NCI-H446 treated with DMSO at 0.1 percent for 48 hours (cell line): ENCODE measurements around the gene CYP46A1.

Experiments
- DNase-seq: peaks from one replicate; lab custom pipeline; 2025; lab: John Stamatoyannopoulos, UW

CYP46A1 gene

DNA sequence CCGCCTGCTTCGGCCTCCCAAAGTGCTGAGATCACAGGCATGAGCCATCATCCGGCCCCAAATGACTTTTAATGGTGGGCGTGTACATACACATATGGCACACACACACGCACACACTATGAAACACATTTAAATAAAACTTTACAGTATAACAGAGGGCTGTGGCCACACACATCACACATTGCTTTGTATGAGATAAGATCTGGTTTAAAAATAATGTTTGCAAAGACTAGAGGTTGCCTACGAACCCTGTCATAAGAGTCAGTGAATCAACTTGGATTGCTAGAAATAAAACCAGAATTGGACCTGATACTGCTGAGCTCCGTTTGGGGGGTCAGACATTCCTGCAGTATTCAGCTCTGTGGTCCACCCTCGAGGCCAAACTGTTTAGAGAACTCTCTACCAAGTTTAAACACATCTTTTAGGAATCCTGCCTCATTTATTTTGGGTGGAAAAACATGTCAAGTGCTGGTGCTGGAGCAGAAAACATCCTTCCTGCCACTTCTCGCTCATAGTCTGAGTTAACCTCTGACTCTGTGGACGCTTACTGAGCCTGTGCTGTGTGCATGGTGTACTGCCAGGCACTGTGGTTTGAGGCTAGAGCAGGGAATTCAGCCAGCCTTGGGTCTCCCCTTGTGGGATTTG lies 61.3 kb downstream of the CYP46A1 start:
- no peak for DNase-seq

DNA sequence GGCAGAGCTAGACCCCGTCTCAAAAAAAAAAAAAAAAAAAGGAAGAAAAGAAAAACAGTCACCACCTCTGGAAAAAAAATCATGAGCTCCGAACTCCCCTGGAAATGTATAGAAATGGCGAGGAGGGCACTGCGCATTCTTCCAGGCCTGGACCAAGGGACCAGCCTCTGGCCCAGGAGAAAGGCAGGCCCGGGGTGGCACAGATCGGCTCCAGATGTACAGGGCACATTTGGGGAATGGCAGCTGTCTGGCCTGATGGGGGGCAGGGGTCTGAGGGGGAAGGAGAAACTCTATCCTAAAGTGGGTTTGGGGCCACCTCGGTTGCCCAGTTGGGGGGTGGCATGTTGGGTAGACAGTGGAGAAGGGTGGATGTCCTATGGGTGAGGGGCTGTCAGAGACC lies 63.1 kb downstream of the CYP46A1 start:
- DNase-seq, result no peak

DNA sequence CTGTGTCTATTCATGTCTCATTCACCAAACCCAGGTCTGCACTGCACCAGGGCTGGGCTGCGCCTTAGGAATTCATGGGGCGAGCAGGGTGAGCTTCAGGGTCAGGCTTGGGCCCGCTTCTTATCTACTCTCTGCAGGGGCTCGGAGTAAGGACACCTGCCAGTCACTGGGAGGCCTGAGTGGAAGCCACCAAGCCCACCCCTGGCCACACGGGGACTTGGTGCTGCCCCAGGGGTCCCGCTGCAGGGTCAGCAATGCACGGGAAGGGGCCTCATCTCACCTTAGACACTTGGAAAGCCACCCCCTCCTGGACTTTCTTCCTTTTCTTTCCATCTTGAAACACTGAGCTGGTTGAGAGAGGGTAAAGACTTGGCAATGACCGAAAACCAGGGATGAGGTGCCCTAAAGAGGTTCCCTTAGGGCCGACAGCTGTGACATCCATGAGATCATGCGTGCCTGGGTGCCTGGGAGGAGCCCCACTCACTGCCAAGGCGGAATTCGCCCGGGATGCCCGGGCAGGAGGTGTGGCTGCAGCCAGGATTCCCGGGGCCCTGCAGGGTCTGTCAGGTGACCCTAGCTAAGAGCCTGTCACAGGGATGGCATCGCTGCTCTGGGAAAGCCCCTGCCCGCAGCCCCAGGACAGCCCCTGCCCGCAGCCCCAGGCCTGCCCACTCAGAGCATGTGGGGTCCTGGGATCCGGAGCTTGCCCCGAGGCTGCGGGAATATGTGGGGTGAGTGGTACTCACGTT lies 63.7 kb downstream of the CYP46A1 start:
- no peak for DNase-seq

DNA sequence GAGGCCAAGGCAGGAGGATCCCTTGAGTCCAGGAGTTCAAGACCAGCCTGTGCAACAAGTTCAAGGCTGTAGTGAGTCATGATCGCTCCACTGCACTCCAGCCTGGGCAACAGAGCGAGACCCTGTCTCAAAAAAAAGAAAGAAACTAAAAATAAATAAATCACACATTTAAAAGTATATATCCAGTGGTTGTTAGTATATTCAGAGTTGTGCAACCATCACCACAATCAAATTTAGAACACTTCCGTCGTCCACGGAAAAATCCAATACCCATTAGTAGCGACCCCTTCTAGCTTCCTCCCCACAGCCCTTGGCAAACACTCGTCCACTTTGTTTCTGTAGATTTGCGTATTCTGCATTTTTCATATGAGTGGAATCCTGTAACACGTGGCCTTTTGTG lies 64.4 kb downstream of the CYP46A1 start:
- no peak for DNase-seq

GRCh38 chr14:99749142-99749541 lies 65.0 kb downstream of the CYP46A1 start:
- no peak for DNase-seq

DNA sequence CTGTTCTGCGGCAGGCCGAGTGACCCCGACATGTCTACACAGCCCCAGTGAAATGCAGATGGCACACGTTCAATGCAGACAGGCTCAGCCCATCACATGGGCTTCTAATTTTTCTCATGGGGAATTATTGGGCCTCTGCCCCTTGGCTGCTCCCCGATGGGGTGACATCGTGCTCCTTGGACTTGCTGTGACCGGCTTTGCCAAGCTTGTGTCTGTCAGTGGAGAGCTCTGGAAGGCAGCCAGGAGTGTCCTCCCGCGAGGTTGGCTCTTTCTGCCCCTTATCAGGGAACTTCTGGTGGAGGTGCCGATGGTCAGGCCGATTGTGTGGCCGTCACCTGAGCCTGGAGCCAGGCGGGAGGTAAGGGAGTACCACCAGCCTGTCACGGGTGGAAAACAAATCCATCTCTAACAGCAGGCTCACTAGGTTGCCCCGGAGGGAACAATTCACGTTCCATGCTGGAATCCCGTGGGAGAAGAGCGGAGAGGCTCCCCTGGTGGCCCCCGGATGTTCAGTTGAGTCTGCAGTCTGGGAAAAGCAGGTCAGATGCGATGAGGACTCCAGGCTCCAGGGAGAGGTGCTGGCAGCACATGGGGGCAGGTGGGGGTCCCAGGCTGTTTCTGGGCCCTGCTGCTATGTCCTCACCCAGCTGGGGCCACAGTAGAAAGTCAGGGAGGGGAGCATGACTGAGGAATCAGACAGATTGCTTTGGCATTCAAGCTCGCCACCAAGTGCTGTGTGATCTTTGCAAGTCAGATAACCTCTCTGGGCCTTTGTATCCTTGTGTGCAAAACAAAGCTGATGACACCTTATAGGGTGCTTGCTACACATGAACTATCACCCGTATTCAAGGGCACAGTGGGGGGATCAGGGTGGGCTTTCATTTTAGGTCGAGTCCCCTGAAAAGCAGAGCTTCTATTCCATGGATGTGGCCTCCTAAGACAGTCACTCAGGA lies 65.9 kb downstream of the CYP46A1 start:
- DNase-seq, result no peak

DNA sequence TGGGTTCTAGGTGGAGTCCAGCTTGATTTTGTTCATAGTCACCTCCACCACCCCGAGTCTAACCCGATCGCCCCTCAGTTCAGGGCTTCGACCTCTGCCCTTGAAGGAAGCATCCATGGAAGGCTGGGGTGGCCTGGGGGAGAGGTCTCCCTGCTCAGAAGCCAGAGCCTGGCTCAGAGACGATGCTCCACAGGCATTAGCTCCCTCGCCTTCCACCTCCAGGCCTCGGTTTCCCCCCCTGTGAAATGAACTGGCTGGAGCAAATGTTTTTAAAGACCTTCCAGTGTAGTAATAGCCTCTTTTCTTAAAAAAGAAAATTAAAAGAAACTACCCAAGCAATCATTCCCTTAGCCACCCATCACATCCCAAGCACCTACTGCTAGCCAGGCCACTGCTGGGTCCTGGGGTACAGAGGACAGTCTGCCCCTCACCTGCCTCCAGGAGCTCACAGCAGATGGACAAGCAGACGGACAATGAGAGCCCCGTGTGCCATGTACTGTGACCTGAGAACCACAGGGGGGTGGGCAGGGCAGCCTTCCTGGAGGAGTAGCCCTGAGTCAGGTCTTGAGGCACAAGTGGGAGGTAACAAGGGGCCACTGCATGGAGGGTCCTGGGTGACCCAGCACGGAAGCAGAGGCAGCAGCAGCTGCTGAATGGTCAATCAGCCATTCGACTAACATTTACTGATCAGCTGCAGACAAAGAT lies 66.8 kb downstream of the CYP46A1 start:
- DNase-seq, result no peak

- no peak for DNase-seq
These were observed 67.7 kb downstream of the CYP46A1 start for GRCh38 chr14:99751539-99752485.

DNA sequence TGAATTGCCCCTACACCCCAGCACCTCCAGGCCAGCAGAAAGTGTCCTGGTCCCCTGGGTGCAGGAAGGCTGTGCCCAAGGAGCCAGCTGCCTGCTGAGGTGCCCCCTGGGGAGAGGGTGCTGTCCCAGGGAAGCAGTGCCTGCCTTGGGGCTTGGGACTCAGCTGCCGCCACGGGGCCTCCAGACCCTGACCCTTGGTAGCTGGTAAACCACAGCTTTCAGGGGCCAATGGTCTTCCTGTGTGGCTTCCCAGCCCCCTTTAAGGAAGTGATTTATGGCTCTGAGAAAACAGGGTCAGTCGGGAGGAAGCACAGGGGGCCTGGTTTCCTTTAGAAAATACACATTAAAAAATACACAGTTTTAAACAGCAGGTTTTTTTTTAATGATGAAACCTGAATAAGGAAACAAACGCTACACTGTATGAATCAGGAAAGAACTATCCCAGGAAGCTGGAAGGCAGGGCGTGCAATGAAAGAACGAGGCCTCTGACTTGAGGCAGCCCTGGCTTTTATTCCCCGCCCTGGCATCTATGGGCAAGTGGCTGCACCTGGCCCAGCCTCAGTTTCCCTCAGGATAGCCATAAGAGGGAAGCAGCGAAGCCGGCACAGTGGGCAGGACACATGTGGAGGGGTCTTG lies 68.5 kb downstream of the CYP46A1 start:
- DNase-seq, result no peak

GRCh38 chr14:99753225-99754140 lies 69.4 kb downstream of the CYP46A1 start:
- DNase-seq, result no peak

GRCh38 chr14:99754141-99755067 lies 70.3 kb downstream of the CYP46A1 start:
- no peak for DNase-seq

DNA sequence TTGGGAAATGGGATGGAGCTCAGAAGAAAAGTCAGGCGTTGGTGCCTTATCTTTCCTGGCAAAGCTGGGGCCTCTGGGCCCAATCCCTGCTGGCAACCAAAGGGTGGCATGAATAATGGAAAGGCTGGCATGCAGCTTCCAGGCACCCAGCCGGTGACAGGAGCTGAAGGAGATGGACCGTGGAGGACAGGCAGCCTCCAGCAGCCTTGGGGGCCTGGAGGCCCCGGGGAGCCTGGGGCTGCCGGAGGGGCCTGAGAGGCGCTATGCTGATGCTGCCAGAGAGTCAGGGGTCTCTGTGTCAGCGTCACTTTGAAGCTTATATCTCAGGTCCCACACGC lies 70.9 kb downstream of the CYP46A1 start:
- no peak for DNase-seq

- no peak for DNase-seq
These were observed 71.8 kb downstream of the CYP46A1 start for GRCh38 chr14:99755629-99756603.

DNA sequence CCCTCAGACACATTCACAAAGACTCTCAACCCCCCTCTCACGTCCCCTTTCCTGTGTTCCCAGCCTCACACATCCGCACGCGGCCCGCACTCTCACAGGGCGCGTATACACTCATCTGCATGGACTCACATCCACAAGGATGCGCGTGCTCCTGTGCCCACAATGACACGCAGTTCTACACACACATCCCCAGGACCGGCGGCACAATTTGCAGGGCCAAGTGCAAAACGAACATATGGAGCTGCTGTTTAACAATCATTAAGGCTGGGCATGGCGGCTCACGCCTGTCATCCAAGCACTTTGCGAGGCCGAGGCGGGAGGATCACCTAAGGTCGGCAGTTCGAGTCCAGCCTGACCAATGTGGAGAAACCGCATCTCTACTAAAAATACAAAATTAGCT lies 72.7 kb downstream of the CYP46A1 start:
- DNase-seq, result no peak

DNA sequence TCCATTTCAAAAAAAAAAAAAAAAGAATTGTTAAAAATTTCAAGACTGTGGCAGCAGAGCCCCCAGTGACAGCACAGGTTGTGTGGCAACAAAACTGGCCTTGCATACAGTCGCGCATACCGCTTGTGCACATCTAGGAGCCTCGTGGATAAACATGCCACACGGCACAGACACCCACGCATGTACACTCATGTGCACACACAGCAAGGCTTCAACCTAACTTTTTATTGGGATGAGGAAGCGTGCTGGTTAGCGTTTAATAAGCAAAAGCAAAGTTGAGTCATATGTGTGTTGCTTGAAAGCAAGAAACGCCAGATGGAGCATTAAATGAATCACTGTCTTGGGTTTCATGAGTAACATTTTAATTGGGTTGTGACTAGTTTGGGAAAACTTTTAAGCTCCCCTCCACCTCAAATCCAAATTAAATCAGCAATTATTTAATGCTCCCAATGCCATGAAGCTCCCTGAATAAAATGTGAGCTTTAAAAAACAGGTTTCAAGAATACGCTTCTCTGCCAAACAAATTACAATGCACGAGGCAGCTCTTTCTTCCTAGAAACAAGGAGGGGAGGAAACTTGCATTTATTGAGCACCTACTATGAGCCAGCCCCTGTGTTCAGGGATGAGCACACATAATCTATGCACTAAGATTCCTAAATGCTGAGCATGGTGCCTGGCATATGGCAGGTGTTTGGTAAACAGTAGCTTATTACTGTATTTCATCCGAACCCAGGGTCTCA lies 73.4 kb downstream of the CYP46A1 start:
- peak; percentile 78 for DNase-seq

- peak; percentile 65 for DNase-seq
These were observed 74.2 kb downstream of the CYP46A1 start for GRCh38 chr14:99758121-99758821.
